GM12878 (cell line): ENCODE measurements around the gene GADL1. TPM values are rescaled to one million over a fixed set of nuclear protein-coding genes. Genes with fewer than 3 reads are reported as not detected.

Experiments used
- E4F1 ChIP-seq: fragments of 450-650 bp; IDR thresholded peaks from 2 replicates; pipeline ENCODE4 v1.6.1; 2018; ENCODE audit warnings: borderline replicate concordance, mild to moderate bottlenecking; ENCODE audit not compliant: partially characterized antibody
- MLLT1 ChIP-seq: fragments of 450-650 bp; IDR thresholded peaks from 2 replicates; pipeline ENCODE4 v1.6.1; 2016; ENCODE audit warnings: mild to moderate bottlenecking
- RB1 ChIP-seq: fragments of 450-650 bp; formaldehyde crosslinking; IDR thresholded peaks from 2 replicates; pipeline ENCODE4 v1.6.1; 2017; ENCODE audit warnings: mild to moderate bottlenecking, borderline replicate concordance
- SKIL ChIP-seq: fragments of 450-650 bp; IDR thresholded peaks from 2 replicates; pipeline ENCODE4 v1.6.1; 2017; ENCODE audit warnings: mild to moderate bottlenecking, low read depth, inconsistent platforms; ENCODE audit not compliant: poor library complexity, severe bottlenecking
- TCF3 ChIP-seq: IDR thresholded peaks from 2 replicates; pipeline ENCODE4 v1.6.1; 2012; ENCODE audit warnings: low read depth, mild to moderate bottlenecking, low read length, borderline replicate concordance; ENCODE audit not compliant: insufficient read depth
- polyA plus RNA-seq, 11 experiments: library from polyadenylated mRNA; depleted of rRNA in 4 of 11; unstranded in 6 of 11; stranded (reverse) in 5 of 11; fragments of >200 nt; fragmentation: Nextera tagmentation in 4 of 11; fragmentation: Illumina TruSeq in 1 of 11; extraction: Ambion mirVana in 4 of 11; extraction: Trizol in 1 of 11; gene quantifications; 1 replicate in 1 of 11; 2 replicates in 10 of 11; pipeline versions ENCODE4 v1.2.1 to v1.2.3, GENCODE V29; 2011 to 2016; ENCODE audit warnings: inconsistent platforms in 2 of 11, missing spikeins in 2 of 11, low read depth in 1 of 11
- total RNA-seq, 4 experiments: library from RNA; depleted of rRNA in 3 of 4; stranded (reverse); fragments of >200 nt in 3 of 4; fragmentation: Illumina TruSeq in 1 of 4; extraction: Trizol in 1 of 4; gene quantifications; 2 replicates each; pipeline versions ENCODE4 v1.2.1 to v1.2.3, GENCODE V29; 2013 to 2021

GADL1 gene
- total and polyA plus RNA-seq, 10 of the 15 experiments (the other 5 are each of a cell fraction or from before 2014, with no cell fraction given) = 0.04 TPM; not detected in 9

GRCh38 chr3:30760040-30760695, 134.3 kb downstream of the GADL1 start (continued):
- no peak for TF ChIP-seq E4F1
- no peak for TF ChIP-seq RB1
- no peak for TF ChIP-seq MLLT1
- no peak for TF ChIP-seq SKIL
- TF ChIP-seq TCF3 = no peak
- TF ChIP-seq, all 136 proteins: peak for 0
